T-helper 2 cell treated with Interferon-gamma antibody and Interleukin-4, amounts not matched to agents 5 μg/mL and 100 μg/mL, for 36 hours (primary cell): ENCODE measurements around the gene MYL11.

ENCODE experiments used
- DNase-seq: peaks from one replicate; pipeline ENCODE4 v3.0.0; 2021; ENCODE audit warnings: low spot score
- H3K27ac Mint-ChIP-seq: one replicate; pipeline ENCODE4 v1.8.0; 2021; ENCODE audit warnings: mild to moderate bottlenecking, mixed read lengths
- H3K27me3 Mint-ChIP-seq: one replicate; pipeline ENCODE4 v1.8.0; 2021; ENCODE audit warnings: low read depth, mixed read lengths
- H3K36me3 Mint-ChIP-seq: one replicate; pipeline ENCODE4 v1.8.0; 2021; ENCODE audit warnings: low read depth, mixed read lengths
- H3K4me1 Mint-ChIP-seq: one replicate; pipeline ENCODE4 v1.8.0; 2021; ENCODE audit warnings: low read depth, mixed read lengths
- H3K4me3 Mint-ChIP-seq: one replicate; pipeline ENCODE4 v1.8.0; 2022; ENCODE audit warnings: mild to moderate bottlenecking, moderate library complexity, mixed read lengths
- H3K9me3 Mint-ChIP-seq: one replicate; pipeline ENCODE4 v1.8.0; 2021; ENCODE audit warnings: mixed read lengths

The MYL11 gene

GRCh38 chr16:30372038-30372712 lies 2.4 kb upstream of the MYL11 start:
- H3K27me3 Mint-ChIP-seq = no peaks in the 10 kb centered on the region
- H3K4me3 Mint-ChIP-seq = peak overlapping the region; percentile 90
- H3K27ac Mint-ChIP-seq = peak overlapping the region; percentile 91
- H3K9me3 Mint-ChIP-seq = no peaks in the 10 kb centered on the region
- peaks cover 9% of the 10 kb centered on the region for H3K36me3 Mint-ChIP-seq
- DNase-seq = no peak
- H3K4me1 Mint-ChIP-seq = peaks cover 24% of the 10 kb centered on the region

GRCh38 chr16:30372725-30373124 lies 1.9 kb upstream of the MYL11 start:
- H3K4me1 Mint-ChIP-seq = peaks cover 22% of the 10 kb centered on the region
- peak overlapping the region; percentile 25 for H3K4me3 Mint-ChIP-seq
- peak overlapping the region; percentile 77 for H3K27ac Mint-ChIP-seq
- DNase-seq = no peak
- peaks cover 6% of the 10 kb centered on the region for H3K36me3 Mint-ChIP-seq
- no peaks in the 10 kb centered on the region for H3K9me3 Mint-ChIP-seq
- H3K27me3 Mint-ChIP-seq = no peaks in the 10 kb centered on the region

DNA sequence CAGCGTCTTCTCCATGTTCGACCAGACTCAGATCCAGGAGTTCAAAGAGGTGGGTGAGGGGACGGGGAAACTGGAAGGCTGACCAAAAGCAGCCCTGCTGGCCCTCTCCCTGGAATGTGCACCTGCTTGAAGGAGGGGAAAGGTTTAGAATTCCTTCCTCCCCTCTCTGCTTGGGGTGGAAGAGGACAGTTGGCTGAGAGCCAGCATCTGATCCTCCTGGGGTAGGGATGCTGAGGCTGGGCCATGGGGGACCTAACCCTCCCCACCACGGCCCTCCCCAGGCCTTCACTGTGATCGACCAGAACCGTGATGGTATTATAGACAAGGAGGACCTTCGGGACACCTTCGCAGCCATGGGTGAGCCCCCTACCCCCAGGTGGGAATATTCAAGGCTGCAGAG lies 1.3 kb downstream of the MYL11 start:
- H3K27me3 Mint-ChIP-seq = no peaks in the 10 kb centered on the region
- peaks cover 22% of the 10 kb centered on the region for H3K36me3 Mint-ChIP-seq
- H3K9me3 Mint-ChIP-seq = no peaks in the 10 kb centered on the region
- DNase-seq = no peak
- H3K4me3 Mint-ChIP-seq = no peak overlapping the region
- peaks cover 30% of the 10 kb centered on the region for H3K4me1 Mint-ChIP-seq
- peak overlapping the region; percentile 62 for H3K27ac Mint-ChIP-seq

- H3K4me1 Mint-ChIP-seq = peaks cover 28% of the 10 kb centered on the region
Measured at GRCh38 chr16:30376461-30376902, 1.9 kb downstream of the MYL11 start.

GRCh38 chr16:30377050-30377811 lies 2.6 kb downstream of the MYL11 start:
- Mint-ChIP-seq H3K27me3 (no peaks in the 10 kb centered on the region), H3K4me1 (peaks cover 26% of the 10 kb centered on the region)

More at GRCh38 chr16:30376461-30376902, 1.9 kb downstream of the MYL11 start:
- Mint-ChIP-seq H3K4me3 (peak overlapping the region; percentile 92), H3K9me3 (no peaks in the 10 kb centered on the region), H3K27ac (no peak overlapping the region), H3K27me3 (no peaks in the 10 kb centered on the region), H3K36me3 (peaks cover 27% of the 10 kb centered on the region)
- no peak for DNase-seq

DNA sequence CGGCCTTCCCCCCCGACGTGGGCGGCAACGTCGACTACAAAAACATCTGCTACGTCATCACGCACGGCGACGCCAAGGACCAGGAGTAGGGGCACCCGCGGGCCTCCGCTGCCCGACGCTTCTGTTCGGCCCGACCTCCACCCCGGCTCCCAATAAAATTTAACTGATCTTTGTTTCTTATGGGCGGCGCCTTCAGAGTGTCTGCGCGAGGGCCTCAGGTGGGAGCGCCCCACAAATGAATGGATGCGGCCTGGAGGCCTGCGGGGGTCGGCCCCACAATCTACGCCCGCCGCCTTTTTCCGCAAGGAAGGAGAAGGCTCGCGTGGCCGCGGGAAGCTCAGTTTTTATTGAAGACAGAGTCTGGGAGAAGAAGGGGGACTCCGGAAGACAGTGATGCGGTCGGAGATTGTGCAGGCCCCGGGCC lies 3.2 kb downstream of the MYL11 start:
- peaks cover 31% of the 10 kb centered on the region for H3K4me1 Mint-ChIP-seq
- peak overlapping the region; percentile 92 for H3K4me3 Mint-ChIP-seq
- peak; percentile 84 for DNase-seq
- peaks cover 31% of the 10 kb centered on the region for H3K36me3 Mint-ChIP-seq
- H3K27ac Mint-ChIP-seq = peak overlapping the region; percentile 98
- H3K9me3 Mint-ChIP-seq = no peaks in the 10 kb centered on the region
- H3K27me3 Mint-ChIP-seq = no peaks in the 10 kb centered on the region

More at GRCh38 chr16:30377050-30377811, 2.6 kb downstream of the MYL11 start:
- no peak for DNase-seq
- H3K4me3 Mint-ChIP-seq = peak overlapping the region; percentile 92
- H3K36me3 Mint-ChIP-seq = peaks cover 31% of the 10 kb centered on the region
- H3K9me3 Mint-ChIP-seq = no peaks in the 10 kb centered on the region
- peak overlapping the region; percentile 98 for H3K27ac Mint-ChIP-seq

DNA sequence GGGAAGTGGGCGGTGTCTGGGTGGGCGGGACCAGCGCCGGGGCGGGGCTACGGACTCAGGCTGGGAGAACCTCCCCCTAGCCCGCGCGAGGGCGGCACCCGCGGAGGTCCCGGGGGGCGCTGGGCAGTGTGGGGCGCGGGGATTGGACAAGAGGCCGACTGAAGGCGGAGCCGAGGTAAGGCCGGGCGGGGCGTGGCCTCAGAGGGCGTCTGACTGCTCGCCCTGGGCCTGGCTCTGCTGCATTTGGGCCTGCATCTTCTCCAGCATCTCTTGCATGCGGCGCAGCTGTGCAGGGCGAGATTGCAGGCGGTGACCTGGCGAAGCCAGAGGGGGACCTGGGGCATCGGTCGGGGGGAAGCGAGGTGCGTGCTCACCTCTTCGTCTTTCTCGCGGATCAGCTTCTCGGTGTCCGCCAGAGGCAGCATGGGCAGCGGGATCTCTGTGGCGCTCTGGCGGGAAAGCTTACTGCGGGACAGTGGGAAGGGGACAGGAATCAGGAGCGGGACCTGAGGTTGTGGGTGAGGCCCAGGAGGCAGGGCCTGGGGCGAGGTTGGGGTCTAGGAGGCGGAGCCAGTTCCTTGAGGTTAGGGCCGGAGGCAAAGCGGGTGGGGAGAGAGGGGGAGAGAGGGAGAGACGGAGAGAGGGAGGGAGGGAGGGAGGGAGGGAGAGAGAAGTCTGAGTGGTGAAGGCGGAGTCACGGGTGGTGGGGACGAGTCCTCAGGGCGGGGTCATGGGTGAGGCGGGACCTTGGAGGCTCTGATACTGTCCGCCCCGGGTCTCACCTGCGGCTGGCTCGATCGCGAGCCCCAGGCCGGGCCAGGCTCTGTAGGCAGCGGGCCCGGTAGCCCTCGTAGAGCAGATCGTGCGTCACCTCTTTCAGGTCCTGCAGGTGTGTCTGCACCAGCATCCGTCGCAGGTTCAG lies 3.9 kb downstream of the MYL11 start:
- Mint-ChIP-seq H3K9me3 (no peaks in the 10 kb centered on the region), H3K27me3 (no peaks in the 10 kb centered on the region), H3K36me3 (peaks cover 31% of the 10 kb centered on the region), H3K4me1 (peaks cover 37% of the 10 kb centered on the region), H3K4me3 (peak overlapping the region; percentile 92), H3K27ac (peak overlapping the region; percentile 98)
- peak; percentile 98 for DNase-seq

DNA sequence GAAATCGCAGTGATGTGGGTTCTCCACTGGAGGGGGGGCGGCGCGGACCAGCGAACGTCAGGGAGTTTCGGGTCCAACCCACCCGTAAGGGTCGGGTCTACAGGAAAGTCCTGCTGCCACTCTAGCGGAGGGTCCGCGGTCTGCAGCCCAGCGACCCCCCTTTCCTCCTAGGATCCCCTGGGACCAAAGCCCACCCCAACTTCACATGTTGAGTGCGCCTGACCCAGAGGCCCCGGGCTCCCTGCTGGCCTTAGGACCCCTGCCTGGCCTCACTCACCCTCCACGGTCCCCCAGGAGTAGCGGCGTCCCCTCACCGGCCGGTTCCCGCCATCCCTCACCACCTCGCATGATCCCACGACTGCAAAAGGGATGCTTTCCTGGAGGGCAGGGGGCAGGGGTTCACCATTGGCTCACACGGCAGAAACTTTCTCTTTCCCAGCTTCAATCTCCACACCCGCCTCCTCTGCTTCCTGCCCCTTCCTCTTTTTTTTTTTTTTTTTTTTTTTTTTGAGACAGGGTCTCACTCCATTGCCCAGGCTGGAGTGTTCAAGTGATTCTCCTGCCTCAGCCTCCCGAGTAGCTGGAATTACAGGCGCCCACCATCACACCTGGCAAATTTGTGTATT lies 4.7 kb downstream of the MYL11 start:
- no peak for DNase-seq
- Mint-ChIP-seq H3K27ac (peak overlapping the region; percentile 98), H3K4me1 (peaks cover 40% of the 10 kb centered on the region)

DNA sequence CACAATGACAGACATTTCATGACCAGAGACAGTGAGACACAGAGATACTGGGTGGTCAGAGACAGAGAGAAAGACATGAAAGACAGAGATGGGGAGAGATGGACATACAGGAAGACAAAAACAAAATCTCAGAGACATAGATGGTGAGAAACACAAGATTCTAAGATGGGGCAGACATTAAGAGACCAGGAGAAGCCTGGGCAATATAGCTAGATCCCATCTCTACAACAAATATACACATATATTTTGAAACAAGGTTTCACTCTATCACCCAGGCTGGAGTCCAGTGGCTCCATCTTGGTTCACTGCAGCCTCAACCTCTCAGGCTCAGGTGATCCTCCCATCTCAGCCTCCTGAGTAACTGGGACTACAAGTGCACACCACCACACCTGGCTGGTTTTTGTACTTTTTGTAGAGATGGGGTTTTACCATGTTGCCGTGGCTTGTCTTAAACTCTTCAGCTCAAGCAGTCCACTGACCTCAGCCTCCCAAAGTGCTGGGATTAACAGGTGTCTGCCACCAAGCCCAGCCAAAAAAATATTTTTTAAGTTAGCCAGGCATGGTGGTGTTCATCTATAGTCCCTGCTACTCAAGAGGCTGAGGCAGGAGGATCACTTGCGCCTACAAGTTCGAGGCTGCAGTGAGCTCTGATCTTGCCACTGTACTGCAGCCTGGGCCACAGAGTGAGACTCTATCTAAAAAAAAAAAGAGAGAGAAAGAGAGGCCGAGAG lies 5.6 kb downstream of the MYL11 start:
- Mint-ChIP-seq H3K27me3 (no peaks in the 10 kb centered on the region), H3K4me1 (peaks cover 40% of the 10 kb centered on the region), H3K4me3 (peak overlapping the region; percentile 92), H3K27ac (peak overlapping the region; percentile 98), H3K9me3 (no peaks in the 10 kb centered on the region), H3K36me3 (peaks cover 31% of the 10 kb centered on the region)
- DNase-seq = no peak

More for the DNA sequence above, 4.7 kb downstream of the MYL11 start:
- peak overlapping the region; percentile 92 for H3K4me3 Mint-ChIP-seq
- H3K27me3 Mint-ChIP-seq = no peaks in the 10 kb centered on the region
- no peaks in the 10 kb centered on the region for H3K9me3 Mint-ChIP-seq
- H3K36me3 Mint-ChIP-seq = peaks cover 31% of the 10 kb centered on the region

GRCh38 chr16:30380803-30381208 lies 6.2 kb downstream of the MYL11 start:
- DNase-seq = no peak
- H3K9me3 Mint-ChIP-seq = no peaks in the 10 kb centered on the region
- H3K4me1 Mint-ChIP-seq = peaks cover 41% of the 10 kb centered on the region
- H3K27me3 Mint-ChIP-seq = no peaks in the 10 kb centered on the region
- H3K36me3 Mint-ChIP-seq = peaks cover 29% of the 10 kb centered on the region
- peak overlapping the region; percentile 92 for H3K4me3 Mint-ChIP-seq
- H3K27ac Mint-ChIP-seq = peak overlapping the region; percentile 87

- Mint-ChIP-seq H3K4me3 (peak overlapping the region; percentile 92), H3K27me3 (no peaks in the 10 kb centered on the region), H3K4me1 (peaks cover 41% of the 10 kb centered on the region), H3K36me3 (peaks cover 29% of the 10 kb centered on the region), H3K9me3 (no peaks in the 10 kb centered on the region), H3K27ac (peak overlapping the region; percentile 87)
- no peak for DNase-seq
Measured at GRCh38 chr16:30381291-30382041, 6.9 kb downstream of the MYL11 start.

DNA sequence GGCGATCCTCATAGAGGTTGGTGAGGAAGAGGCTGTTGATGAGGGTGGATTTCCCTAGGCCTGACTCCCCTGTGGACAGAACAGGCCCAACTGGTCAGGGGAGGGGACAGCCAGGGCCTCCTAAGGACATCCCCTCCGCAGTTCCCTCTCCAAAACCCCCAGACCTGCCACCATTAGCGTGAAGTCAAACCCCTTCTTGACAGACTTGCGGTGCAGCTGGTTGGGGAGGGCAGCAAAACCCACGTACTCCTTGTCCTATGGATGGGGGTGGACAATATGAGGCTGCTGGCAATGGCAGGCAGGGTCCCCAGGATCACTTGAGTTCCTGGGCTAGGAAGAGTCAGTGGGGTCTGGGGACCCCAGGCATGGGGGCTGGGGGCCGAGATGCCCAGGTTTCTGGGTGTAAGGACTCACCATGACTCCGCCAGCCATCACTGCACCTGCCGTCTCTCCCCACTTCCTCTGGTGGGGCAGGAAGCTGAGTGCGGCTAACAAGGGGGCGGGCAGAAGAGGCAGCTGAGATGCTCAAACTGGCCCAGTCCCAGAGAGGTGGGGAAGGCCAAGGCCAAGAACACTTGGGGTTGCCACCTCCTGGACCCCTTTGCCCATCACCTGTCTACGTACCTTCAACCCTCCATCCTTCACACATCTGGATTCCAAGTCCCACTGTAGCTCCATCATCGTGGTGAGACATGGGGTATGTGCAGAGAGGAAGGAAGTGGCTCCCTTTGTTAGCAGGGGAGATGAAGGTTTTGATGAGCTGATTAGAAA lies 7.7 kb downstream of the MYL11 start, which contains the start of gene SEPTIN1:
SEPTIN1 (minus strand) TSS at position 451 of the 771 bp plus-strand sequence; CDS start at position 432, 19 bp downstream.
- H3K4me1 Mint-ChIP-seq = peaks cover 37% of the 10 kb centered on the region
- peak within 1 kb of the TSS; percentile 92 for H3K4me3 Mint-ChIP-seq
- no peaks in the 10 kb centered on the region for H3K27me3 Mint-ChIP-seq
- DNase-seq = peak; percentile 77
- no peaks in the 10 kb centered on the region for H3K9me3 Mint-ChIP-seq
- peaks cover 29% of the 10 kb centered on the region for H3K36me3 Mint-ChIP-seq
- peak within 1 kb of the TSS; percentile 87 for H3K27ac Mint-ChIP-seq
